H1 (cell line): Measurements from ENCODE around the gene NECAB3. TPM values are rescaled to one million over a fixed set of nuclear protein-coding genes. Genes with fewer than 3 reads are reported as not detected.

Source experiments
- CTCF ChIA-PET: fragments of 300-600 bp; sonication (Branson Sonifier 250); formaldehyde crosslinking; loops from one replicate; lab custom pipeline; 2021; ENCODE audit not compliant: partially characterized antibody; lab: Charles Lee
- POLR2A ChIA-PET: fragments of 300-600 bp; sonication (Branson Sonifier 250); formaldehyde crosslinking; loops from one replicate; lab custom pipeline; 2021; ENCODE audit warnings: inconsistent platforms; ENCODE audit not compliant: partially characterized antibody; lab: Charles Lee
- DNase-seq, 2 experiments: peaks; one replicate each; pipeline versions ENCODE4 v3.0.0 to v3.0.0-alpha.2; 2010 to 2022; ENCODE audit warnings: low spot score in 2 of 2, low read depth in 1 of 2, mixed read lengths in 1 of 2
- FAIRE-seq: peaks from 2 replicates; lab custom pipeline; 2011; peaks lifted over from hg19 to GRCh38; lab: Jason Lieb, UNC
- H2AFZ ChIP-seq: 2 replicates; pipeline ENCODE4 v1.8.1; 2012; ENCODE audit warnings: low read length, inconsistent platforms
- H2AK5ac ChIP-seq: 2 replicates; pipeline ENCODE4 v1.6.1; 2013; ENCODE audit warnings: low read depth, low read length
- H2BK120ac ChIP-seq: replicated peaks from 2 replicates; pipeline ENCODE3; 2013; ENCODE audit warnings: low read depth, low read length, inconsistent platforms
- H2BK12ac ChIP-seq: 2 replicates; pipeline ENCODE4 v1.6.1; 2013; ENCODE audit warnings: low read depth, low read length
- H2BK15ac ChIP-seq: 2 replicates; pipeline ENCODE4 v1.6.1; 2013; ENCODE audit warnings: low read length
- H2BK20ac ChIP-seq: 2 replicates; pipeline ENCODE4 v1.6.1; 2013; ENCODE audit warnings: low read length
- H2BK5ac ChIP-seq: 2 replicates; pipeline ENCODE4 v1.6.1; 2013; ENCODE audit warnings: low read depth, low read length
- H3K14ac ChIP-seq: 2 replicates; pipeline ENCODE4 v1.6.1; 2013; ENCODE audit warnings: inconsistent platforms; ENCODE audit not compliant: insufficient read length
- H3K18ac ChIP-seq: 2 replicates; pipeline ENCODE4 v1.6.1; 2013; ENCODE audit warnings: low read length; ENCODE audit errors: extremely low read depth
- H3K23ac ChIP-seq: 2 replicates; pipeline ENCODE4 v1.6.1; 2013; ENCODE audit warnings: inconsistent platforms; ENCODE audit not compliant: insufficient read length
- H3K23me2 ChIP-seq: 2 replicates; pipeline ENCODE4 v1.6.1; 2013; ENCODE audit warnings: low read depth, low read length
- H3K27ac ChIP-seq: 2 replicates; pipeline ENCODE4 v1.6.1; 2011; ENCODE audit warnings: low read depth, low read length, inconsistent platforms
- H3K27me3 ChIP-seq, 4 experiments: replicated peaks in 1 of 4; 1 replicate in 1 of 4; 2 replicates in 3 of 4; pipeline versions ENCODE4 v1.6.1 to v1.8.1; 2011 to 2013; ENCODE audit warnings: low read length in 3 of 4, mild to moderate bottlenecking in 3 of 4, inconsistent platforms in 2 of 4, mixed read lengths in 2 of 4, moderate library complexity in 1 of 4; ENCODE audit not compliant: control insufficient read depth in 3 of 4, insufficient read depth in 3 of 4; ENCODE audit errors: extremely low read depth in 1 of 4
- H3K36me3 ChIP-seq, 4 experiments: 2 replicates each; pipeline versions ENCODE4 v1.6.1 to v1.8.1; 2011 to 2013; ENCODE audit warnings: mild to moderate bottlenecking in 4 of 4, low read length in 3 of 4, moderate library complexity in 2 of 4, control low read depth in 1 of 4, inconsistent platforms in 1 of 4; ENCODE audit not compliant: insufficient read depth in 4 of 4, control insufficient read depth in 2 of 4
- H3K4ac ChIP-seq: replicated peaks from 2 replicates; pipeline ENCODE3; 2013; ENCODE audit warnings: low read length, low read depth, mixed read lengths, inconsistent platforms; ENCODE audit not compliant: insufficient read length
- H3K4me1 ChIP-seq, 4 experiments: replicated peaks in 1 of 4; 1 replicate in 1 of 4; 2 replicates in 3 of 4; pipeline versions ENCODE4 v1.6.1 to v1.8.1; 2011 to 2013; ENCODE audit warnings: low read length in 3 of 4, inconsistent platforms in 2 of 4, mixed read lengths in 1 of 4; ENCODE audit not compliant: insufficient read depth in 4 of 4, control insufficient read depth in 3 of 4
- H3K4me2 ChIP-seq, 2 experiments: 2 replicates each; pipeline versions ENCODE4 v1.6.1 to v1.8.1; 2011 to 2013; ENCODE audit warnings: low read depth in 2 of 2, low read length in 2 of 2, control low read depth in 1 of 2, inconsistent platforms in 1 of 2, mild to moderate bottlenecking in 1 of 2; ENCODE audit not compliant: insufficient read depth in 1 of 2
- H3K4me3 ChIP-seq, 4 experiments: fragments of 200-600, 300-600 bp in 1 of 4; sonication (generic), shearing (Covaris generic), sonication (Bioruptor Twin) in 1 of 4; 2 replicates each; pipeline versions ENCODE4 v1.5.1 to v1.8.1; 2011 to 2016; ENCODE audit warnings: low read length in 4 of 4, low read depth in 3 of 4, control low read depth in 2 of 4, inconsistent platforms in 2 of 4, mild to moderate bottlenecking in 2 of 4, mixed read lengths in 1 of 4, moderate library complexity in 1 of 4; ENCODE audit not compliant: insufficient read depth in 2 of 4; ENCODE audit errors: extremely low read depth in 1 of 4
- H3K56ac ChIP-seq: replicated peaks from 2 replicates; pipeline ENCODE3; 2013; ENCODE audit warnings: low read depth, mild to moderate bottlenecking, mixed read lengths, low read length, inconsistent platforms; ENCODE audit not compliant: insufficient read length
- H3K79me1 ChIP-seq: 2 replicates; pipeline ENCODE4 v1.6.1; 2013; ENCODE audit warnings: low read depth, low read length, control low read depth
- H3K79me2 ChIP-seq, 2 experiments: 2 replicates each; pipeline versions ENCODE4 v1.6.1 to v1.8.1; 2012 to 2013; ENCODE audit warnings: low read length in 2 of 2, mild to moderate bottlenecking in 2 of 2, inconsistent platforms in 1 of 2; ENCODE audit not compliant: insufficient read depth in 2 of 2, control insufficient read depth in 1 of 2
- H3K9ac ChIP-seq, 4 experiments: replicated peaks in 1 of 4; 1 replicate in 1 of 4; 2 replicates in 3 of 4; pipeline versions ENCODE4 v1.6.1 to v1.8.1; 2011 to 2013; ENCODE audit warnings: low read depth in 3 of 4, low read length in 3 of 4, control low read depth in 2 of 4, mild to moderate bottlenecking in 2 of 4, moderate library complexity in 2 of 4, inconsistent platforms in 1 of 4; ENCODE audit errors: extremely low read depth in 1 of 4
- H3K9me3 ChIP-seq, 2 experiments: 2 replicates each; pipeline versions ENCODE4 v1.6.1 to v1.8.1; 2012 to 2013; ENCODE audit warnings: mild to moderate bottlenecking in 2 of 2, moderate library complexity in 2 of 2, control low read depth in 1 of 2, inconsistent platforms in 1 of 2, low read depth in 1 of 2, low read length in 1 of 2, mixed read lengths in 1 of 2; ENCODE audit not compliant: insufficient read depth in 2 of 2
- H4K20me1 ChIP-seq, 2 experiments: replicated peaks in 1 of 2; 2 replicates each; pipeline versions ENCODE3 to v1.8.1; 2011 to 2013; ENCODE audit warnings: inconsistent platforms in 2 of 2, low read length in 2 of 2, mild to moderate bottlenecking in 1 of 2; ENCODE audit not compliant: insufficient read depth in 2 of 2, control insufficient read depth in 1 of 2
- H4K5ac ChIP-seq: 2 replicates; pipeline ENCODE4 v1.6.1; 2013; ENCODE audit warnings: low read length, low read depth, mixed read lengths, inconsistent platforms; ENCODE audit not compliant: insufficient read length
- H4K8ac ChIP-seq: 2 replicates; pipeline ENCODE4 v1.8.0; 2013; ENCODE audit warnings: mild to moderate bottlenecking, moderate library complexity, low read length, inconsistent platforms; ENCODE audit not compliant: insufficient read depth; ENCODE audit errors: extremely low read depth
- H4K91ac ChIP-seq: replicated peaks from 2 replicates; pipeline ENCODE3; 2013; ENCODE audit warnings: low read length, mixed read lengths, inconsistent platforms; ENCODE audit not compliant: insufficient read length
- ASH2L ChIP-seq: fragments of 200-600, 300-600 bp; sonication (generic); IDR thresholded peaks from one replicate; pipeline ENCODE4 v1.7.1; 2017; ENCODE audit warnings: low read length
- CBX5 ChIP-seq: fragments of 300-800, 300-1000 bp; sonication (generic); IDR thresholded peaks from 2 replicates; pipeline ENCODE4 v1.7.1; 2016; ENCODE audit warnings: antibody characterized with exemption, low read length, low read depth
- CEBPB ChIP-seq: IDR thresholded peaks from 2 replicates; pipeline ENCODE4 v1.6.1; 2012; ENCODE audit warnings: low read depth, low read length
- CHD2 ChIP-seq: IDR thresholded peaks from 2 replicates; pipeline ENCODE4 v1.6.1; 2012; ENCODE audit warnings: low read length, improper control_type of control experiment
- KDM5A ChIP-seq: fragments of 200-600 bp; IDR thresholded peaks from 2 replicates; pipeline ENCODE4 v1.7.1; 2012; ENCODE audit warnings: mild to moderate bottlenecking, low read length, inconsistent platforms, mixed read lengths
- MAFK ChIP-seq: IDR thresholded peaks from 2 replicates; pipeline ENCODE4 v1.6.1; 2012; ENCODE audit warnings: low read depth, mild to moderate bottlenecking, improper control_type of control experiment, low read length
- NRF1 ChIP-seq: IDR thresholded peaks from 2 replicates; pipeline ENCODE4 v1.6.1; 2011; ENCODE audit warnings: mild to moderate bottlenecking, low read depth, low read length, improper control_type of control experiment
- POLR2A ChIP-seq, 2 experiments: IDR thresholded peaks; 1 replicate in 1 of 2; 2 replicates in 1 of 2; pipeline ENCODE4 v1.6.1; 2011; ENCODE audit warnings: low read depth in 2 of 2, low read length in 2 of 2, mild to moderate bottlenecking in 2 of 2; ENCODE audit errors: control extremely low read depth in 1 of 2
- POLR2AphosphoS5 ChIP-seq: IDR thresholded peaks from 2 replicates; pipeline ENCODE4 v1.6.1; 2011; ENCODE audit warnings: low read depth, low read length
- RXRA ChIP-seq: IDR thresholded peaks from 2 replicates; pipeline ENCODE4 v1.6.1; 2011; ENCODE audit warnings: low read depth, mild to moderate bottlenecking, low read length, moderate library complexity; ENCODE audit not compliant: insufficient read depth
- SIN3A ChIP-seq, 2 experiments: IDR thresholded peaks in 1 of 2; conservative IDR thresholded peaks in 1 of 2; 2 replicates each; pipeline ENCODE4 v1.6.1; 2011 to 2012; ENCODE audit warnings: low read length in 2 of 2, improper control_type of control experiment in 1 of 2, low read depth in 1 of 2, mild to moderate bottlenecking in 1 of 2
- TAF1 ChIP-seq: IDR thresholded peaks from 2 replicates; pipeline ENCODE4 v1.6.1; 2011; ENCODE audit warnings: mild to moderate bottlenecking, low read depth, low read length
- TAF7 ChIP-seq: optimal IDR thresholded peaks from 2 replicates; pipeline ENCODE3; 2011; ENCODE audit warnings: low read depth, mild to moderate bottlenecking, inconsistent platforms, low read length, moderate library complexity, borderline replicate concordance
- WGBS, 2 experiments: shearing (Covaris generic) in 1 of 2; methylation state at CpG; one replicate each; pipeline versions ENCODE4 v1.1.6 to v1.1.7; 2013 to 2015; ENCODE audit warnings: low lambda C conversion rate in 2 of 2, mixed read lengths in 2 of 2, inconsistent platforms in 1 of 2, low coverage in 1 of 2, missing lambda C conversion rate in 1 of 2; ENCODE audit not compliant: insufficient replicate concordance in 2 of 2, insufficient coverage in 1 of 2, insufficient read length in 1 of 2; ENCODE audit errors: extremely low coverage in 1 of 2, missing lambda C conversion rate in 1 of 2; 5-methylcytosine and 5-hydroxymethylcytosine counted together
- polyA plus RNA-seq, 7 experiments: library from polyadenylated mRNA; depleted of rRNA in 3 of 7; stranded (reverse) in 5 of 7; unstranded in 2 of 7; fragments of >200 nt in 5 of 7; fragments of 200-250 nt in 2 of 7; gene quantifications; 1 replicate in 5 of 7; 2 replicates in 1 of 7; 4 replicates in 1 of 7; pipeline versions ENCODE4 v1.2.1 to v1.2.3, GENCODE V29; 2011 to 2013; ENCODE audit warnings: missing spikeins in 2 of 7, mixed read lengths in 2 of 7
- total RNA-seq: library from RNA; stranded (reverse); fragmentation: NEBNext Ultra II Directional; extraction: Animal tissue kit (Norgen Biotek cat#: 25700); gene quantifications from 2 replicates; pipeline ENCODE4 v1.2.1, GENCODE V29; 2021
- TF ChIP-seq, protein P1 (sequence below): IDR thresholded peaks from 2 replicates; pipeline ENCODE4 v1.6.1; 2012; ENCODE audit warnings: inconsistent platforms

NECAB3 gene
- total and polyA plus RNA-seq, 2 of the 8 experiments (the other 6 are each of a cell fraction or from before 2014, with no cell fraction given): 20.5 to 46.2 TPM

DNA sequence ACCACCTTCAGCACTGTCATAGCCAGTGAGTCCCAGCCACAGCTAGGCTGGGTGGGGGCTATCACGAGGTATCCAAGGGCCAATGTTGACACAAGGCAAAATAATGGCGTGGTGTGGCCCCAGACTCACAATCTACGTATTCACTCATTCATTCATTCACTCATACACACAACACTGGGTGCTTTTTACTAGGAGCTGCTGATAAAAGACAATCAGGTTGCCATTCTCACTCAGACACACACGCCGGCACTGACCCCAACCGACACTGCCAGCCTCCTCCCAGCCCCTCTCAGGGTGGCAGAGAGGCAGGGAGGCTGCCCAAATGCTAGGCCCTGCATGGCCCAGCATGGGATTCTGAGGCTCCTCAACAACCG is 13.6 kb downstream of the NECAB3 start:
- H3K4ac ChIP-seq: no peak overlapping the region
- H3K23ac ChIP-seq: no peak overlapping the region
- no peak overlapping the region for H2AFZ ChIP-seq
- no peak overlapping the region for H2BK20ac ChIP-seq
- H3K4me3 ChIP-seq: no peak overlapping the region
- no peak overlapping the region for H3K27ac ChIP-seq
- H4K8ac ChIP-seq: no peak overlapping the region
- H3K4me2 ChIP-seq: no peak overlapping the region
- no peaks in the 10 kb centered on the region for H3K79me1 ChIP-seq
- DNase-seq: no peak
- peaks cover 0 to 9% (median 6%) of the 10 kb centered on the region in 4 experiments; a peak in 4 of 7 replicates for H3K4me1 ChIP-seq
- H2BK5ac ChIP-seq: no peak overlapping the region
- H2AK5ac ChIP-seq: no peak overlapping the region
- no peak overlapping the region for H2BK12ac ChIP-seq
- no peak overlapping the region for H2BK15ac ChIP-seq
- H3K27me3 ChIP-seq: peaks cover 0 to 2% (median 0%) of the 10 kb centered on the region in 4 experiments; a peak in 1 of 7 replicates
- no peak for FAIRE-seq
- H4K5ac ChIP-seq: no peak overlapping the region
- no peak overlapping the region for H3K14ac ChIP-seq
- ChIA-PET CTCF (interaction anchor here (1.1 kb wide), 1 partner anchor 216 kb away, joined by 3 read pairs; no protein-coding TSS in a partner anchor), POLR2A (interaction anchor here (0.6 to 17.9 kb wide), 2 partner anchors 18 to 227 kb away, joined by 7 to 245 read pairs; partner anchors contain the start of gene NECAB3)
- no peak overlapping the region for H2BK120ac ChIP-seq
- H3K18ac ChIP-seq: no peak overlapping the region
- H3K56ac ChIP-seq: no peak overlapping the region
- no peaks in the 10 kb centered on the region for H3K9me3 ChIP-seq
- H3K23me2 ChIP-seq: peaks cover 11% of the 10 kb centered on the region; the same call in 1 of the 2 replicates
- H3K9ac ChIP-seq: no peak overlapping the region
- H4K20me1 ChIP-seq: peaks cover 0 to 8% of the 10 kb centered on the region in 2 experiments
- WGBS, 2 experiments: 91% methylated on average over 7 of the region's 7 CpGs; no CpG with 5 or more reads in 1 of the 2 experiments
- no peaks in the 10 kb centered on the region for H3K79me2 ChIP-seq
- no peak overlapping the region for H4K91ac ChIP-seq
- H3K36me3 ChIP-seq: peaks cover 0 to 11% (median 0%) of the 10 kb centered on the region in 4 experiments; a peak in 2 of 8 replicates
- TF ChIP-seq ASH2L: no peak
- no peak for TF ChIP-seq NRF1
- no peak for TF ChIP-seq POLR2AphosphoS5
- TF ChIP-seq MAFK: no peak
- no peak for TF ChIP-seq POLR2A (IDR thresholded peaks at IDR 0.05; ENCODE audit: control extremely low read depth in 1 of 2, low read depth in 2 of 2, low read length in 2 of 2)
- no peak for TF ChIP-seq RXRA
- TF ChIP-seq, protein P1, sequence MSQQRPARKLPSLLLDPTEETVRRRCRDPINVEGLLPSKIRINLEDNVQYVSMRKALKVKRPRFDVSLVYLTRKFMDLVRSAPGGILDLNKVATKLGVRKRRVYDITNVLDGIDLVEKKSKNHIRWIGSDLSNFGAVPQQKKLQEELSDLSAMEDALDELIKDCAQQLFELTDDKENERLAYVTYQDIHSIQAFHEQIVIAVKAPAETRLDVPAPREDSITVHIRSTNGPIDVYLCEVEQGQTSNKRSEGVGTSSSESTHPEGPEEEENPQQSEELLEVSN: no peak
- no peak for TF ChIP-seq CHD2
- TF ChIP-seq TAF1: no peak
- no peak for TF ChIP-seq CEBPB
- TF ChIP-seq SIN3A (conservative IDR thresholded peaks at IDR 0.05 in 1 of 2, IDR thresholded peaks at IDR 0.05 in 1 of 2; ENCODE audit: low read depth in 1 of 2, low read length in 2 of 2): no peak
- no peak for TF ChIP-seq TAF7
- no peak for TF ChIP-seq CBX5
- TF ChIP-seq KDM5A: no peak
